Activated CD8-positive, alpha-beta T cell treated with anti-CD3 and anti-CD28 coated beads for 36 hours (primary cell): Measurements from ENCODE around the gene ERN1. TPM values are rescaled to one million over a fixed set of nuclear protein-coding genes. Genes with fewer than 3 reads are reported as not detected.
A peak's percentile ranks its signal among the peaks of the same experiment; 100 is the strongest.

ENCODE experiments used
- ATAC-seq: fragments of 200-7000 bp; cut with Tn5 transposase; one replicate; pipeline ENCODE4 v1.10.0; 2021; ENCODE audit warnings: mild to moderate bottlenecking, moderate library complexity
- CTCF ChIA-PET: fragments of 350-600 bp; sonication (Branson Sonifier 250); formaldehyde crosslinking; loops from one replicate; lab custom pipeline; 2021; ENCODE audit warnings: antibody characterized with exemption; lab: Charles Lee
- POLR2A ChIA-PET: fragments of 350-600 bp; sonication (Branson Sonifier 250); formaldehyde crosslinking; loops from one replicate; lab custom pipeline; 2021; ENCODE audit warnings: antibody characterized with exemption; lab: Charles Lee
- DNase-seq: peaks from one replicate; pipeline ENCODE4 v3.0.0-alpha.2; 2020
- H3K27ac Mint-ChIP-seq: one replicate; pipeline ENCODE4 v1.8.0; 2021; ENCODE audit warnings: mild to moderate bottlenecking, mixed read lengths
- H3K27me3 Mint-ChIP-seq: one replicate; pipeline ENCODE4 v1.8.0; 2021; ENCODE audit warnings: mixed read lengths
- H3K36me3 Mint-ChIP-seq: one replicate; pipeline ENCODE4 v1.8.0; 2021; ENCODE audit warnings: low read depth, mixed read lengths
- H3K4me1 Mint-ChIP-seq: one replicate; pipeline ENCODE4 v1.8.0; 2021; ENCODE audit warnings: low read depth, mixed read lengths
- H3K4me3 Mint-ChIP-seq: one replicate; pipeline ENCODE4 v1.8.0; 2021; ENCODE audit warnings: mild to moderate bottlenecking, moderate library complexity, mixed read lengths
- H3K9me3 Mint-ChIP-seq: one replicate; pipeline ENCODE4 v1.8.0; 2021; ENCODE audit warnings: mixed read lengths
- CTCF ChIP-seq: fragments of 200-600 bp; IDR thresholded peaks from one replicate; pipeline ENCODE4 v1.8.0; 2022; ENCODE audit warnings: antibody characterized with exemption, mild to moderate bottlenecking
- intact Hi-C: fragments of 100-400 bp; cut with micrococcal nuclease; formaldehyde crosslinking; loops from one replicate; pipeline ENCODE4 v1.10.0; 2022
- total RNA-seq, 2 experiments: library from RNA; stranded (reverse); gene quantifications; one replicate each; pipeline ENCODE4 v1.2.3, GENCODE V29; 2021

The ERN1 gene
- total RNA-seq, 2 experiments from 2014 or later = 19.2 to 23.6 TPM

- H3K4me1 Mint-ChIP-seq = no peaks in the 10 kb centered on the region
- H3K4me3 Mint-ChIP-seq = no peak overlapping the region
- no peaks in the 10 kb centered on the region for H3K27me3 Mint-ChIP-seq
- H3K27ac Mint-ChIP-seq = no peak overlapping the region
- ATAC-seq = no peak
- no peak for DNase-seq
- TF ChIP-seq CTCF = no peak
- ChIA-PET CTCF (interaction anchor here (12.9 kb wide), 1 partner anchor 110 kb away, joined by 419 read pairs; no protein-coding TSS in a partner anchor), POLR2A (interaction anchor here (1.2 kb wide), 1 partner anchor 8 kb away, joined by 3 read pairs; no protein-coding TSS in a partner anchor)
- H3K9me3 Mint-ChIP-seq = no peaks in the 10 kb centered on the region
- no peaks in the 10 kb centered on the region for H3K36me3 Mint-ChIP-seq
- intact Hi-C loops = no loop called here
These were observed 8.5 kb upstream of the ERN1 start for GRCh38 chr17:64138441-64138840.

- intact Hi-C loops = loop anchor here (5.0 kb wide), 2 partner anchors 73 to 218 kb away; partner anchors contain the start of gene GH1
- Mint-ChIP-seq H3K4me1 (peaks cover 21% of the 10 kb centered on the region), H3K9me3 (no peaks in the 10 kb centered on the region), H3K36me3 (no peaks in the 10 kb centered on the region), H3K4me3 (no peak overlapping the region), H3K27ac (no peak overlapping the region), H3K27me3 (no peaks in the 10 kb centered on the region)
- ChIA-PET CTCF (interaction anchor here (2.0 to 12.9 kb wide), 10 partner anchors 9 to 224 kb away, joined by 7 to 419 read pairs (median 28); partner anchors contain the start of gene CSHL1), POLR2A (interaction anchor here (2.5 kb wide), 1 partner anchor 11 kb away, joined by 14 read pairs; no protein-coding TSS in a partner anchor)
- no peak for DNase-seq
- no peak for TF ChIP-seq CTCF
- ATAC-seq = no peak
These were observed 5.1 kb upstream of the ERN1 start for GRCh38 chr17:64135000-64135399.

DNA sequence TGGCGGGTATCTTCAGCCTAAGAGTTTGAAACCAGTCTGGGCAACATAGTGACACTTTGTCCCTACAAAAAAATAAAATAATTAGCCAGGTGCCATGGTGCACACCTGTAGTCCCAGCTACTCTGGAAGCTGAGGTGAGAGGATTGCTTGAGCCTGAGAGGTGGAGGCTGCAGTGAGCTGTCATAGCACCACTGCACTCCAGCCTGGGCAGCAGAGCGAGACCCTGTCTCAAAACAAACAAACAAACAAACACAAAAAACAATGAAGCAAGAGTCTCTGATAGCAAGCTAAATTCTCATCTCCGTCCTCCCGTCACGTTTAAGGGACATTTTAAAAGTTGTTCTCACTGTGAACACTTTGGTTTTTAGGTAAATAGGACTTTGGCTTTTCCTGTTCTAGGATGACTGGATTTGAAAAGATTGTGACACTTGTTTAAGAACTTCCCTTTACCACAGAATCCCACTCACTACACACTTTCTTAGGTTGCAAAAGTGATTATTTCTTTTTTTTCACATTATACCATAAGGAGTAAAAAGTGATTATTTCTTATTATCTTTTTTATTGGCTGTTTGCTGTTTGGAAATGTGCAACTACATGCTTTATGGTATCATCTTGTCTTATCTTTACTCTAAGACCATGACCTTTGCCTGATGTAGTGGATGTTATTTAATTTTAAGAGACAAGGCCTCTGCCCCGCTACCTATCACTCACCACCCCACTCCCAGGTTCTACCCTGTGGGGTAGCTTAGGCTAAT lies 4.4 kb upstream of the ERN1 start:
- intact Hi-C loops = loop anchor here (5.0 kb wide), 2 partner anchors 72 to 217 kb away; partner anchors contain the start of gene GH1
- ChIA-PET CTCF (interaction anchor here (0.6 to 12.9 kb wide), 67 partner anchors 9 to 322 kb away, joined by 3 to 419 read pairs (median 6); partner anchors contain the start of genes CD79B, CSHL1, GH1 and ICAM2), POLR2A (interaction anchor here (1.1 to 6.8 kb wide), 4 partner anchors 12 to 107 kb away, joined by 3 to 83 read pairs (median 10); no protein-coding TSS in a partner anchor)
- ATAC-seq (no peak), DNase-seq (no peak)
- H3K27ac Mint-ChIP-seq = no peak overlapping the region
- peaks cover 21% of the 10 kb centered on the region for H3K4me1 Mint-ChIP-seq
- H3K36me3 Mint-ChIP-seq = no peaks in the 10 kb centered on the region
- no peaks in the 10 kb centered on the region for H3K27me3 Mint-ChIP-seq
- no peak overlapping the region for H3K4me3 Mint-ChIP-seq
- TF ChIP-seq CTCF = no peak
- H3K9me3 Mint-ChIP-seq = no peaks in the 10 kb centered on the region

DNA sequence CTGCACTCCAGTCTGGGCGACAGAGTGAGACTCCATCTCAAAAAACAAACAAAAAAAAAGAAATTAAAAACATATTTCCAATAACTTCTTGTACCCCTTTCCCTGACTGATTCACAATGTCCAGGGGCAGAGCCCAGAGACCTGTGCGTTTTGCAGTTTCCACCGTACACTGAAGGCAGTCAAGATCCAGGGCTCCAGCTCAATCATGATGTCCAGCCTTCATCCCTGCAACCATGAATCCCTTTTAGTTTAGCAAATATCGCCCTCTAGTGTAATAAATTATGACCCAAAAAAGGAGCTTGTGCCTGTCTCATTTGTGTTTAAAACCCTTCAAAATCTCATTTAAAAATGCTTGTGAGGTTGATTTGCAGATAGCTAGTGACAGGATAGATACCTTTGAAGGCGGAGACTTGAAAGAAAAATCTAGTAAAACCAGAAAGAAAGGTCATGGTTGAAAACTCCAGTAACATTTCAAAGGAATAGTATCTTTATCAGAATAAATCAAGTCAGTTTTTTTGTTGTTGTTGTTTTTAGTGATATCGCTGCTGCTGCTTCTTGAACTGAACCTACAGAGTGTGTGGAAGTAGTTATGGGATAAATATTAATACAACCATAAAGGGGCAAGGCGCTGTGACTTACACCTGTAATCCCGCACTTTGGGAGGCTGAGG lies 3.7 kb upstream of the ERN1 start:
- CTCF ChIA-PET = interaction anchor here (0.6 to 12.9 kb wide), 74 partner anchors 8 to 323 kb away, joined by 3 to 419 read pairs (median 6); partner anchors contain the start of genes CD79B, CSHL1, GH1 and ICAM2
- intact Hi-C loops = loop anchor here (1.0 to 5.0 kb wide), 3 partner anchors 71 to 216 kb away; partner anchors contain the start of gene GH1
- DNase-seq (peak; percentile 33), ATAC-seq (no peak)
- Mint-ChIP-seq H3K4me3 (no peak overlapping the region), H3K9me3 (no peaks in the 10 kb centered on the region), H3K36me3 (peaks cover 4% of the 10 kb centered on the region), H3K4me1 (peaks cover 24% of the 10 kb centered on the region), H3K27me3 (no peaks in the 10 kb centered on the region), H3K27ac (no peak overlapping the region)
- POLR2A ChIA-PET = interaction anchor here (0.5 to 6.8 kb wide), 6 partner anchors 13 to 125 kb away, joined by 3 to 83 read pairs (median 3); no protein-coding TSS in a partner anchor
- peak; percentile 89 for TF ChIP-seq CTCF
